Stimulated activated CD4-positive, alpha-beta T cell treated with anti-CD3 and anti-CD28 coated beads, Interleukin-15, amount 100 ng/mL, for 1 hour (primary cell): ENCODE measurements around the gene SLC9A8.

Experiments used
- DNase-seq, 2 donors: peaks; one replicate each; pipeline ENCODE4 v3.0.0-alpha.2; 2020; ENCODE audit warnings: low read depth in 1 of 2, low spot score in 1 of 2

SLC9A8 gene

DNA sequence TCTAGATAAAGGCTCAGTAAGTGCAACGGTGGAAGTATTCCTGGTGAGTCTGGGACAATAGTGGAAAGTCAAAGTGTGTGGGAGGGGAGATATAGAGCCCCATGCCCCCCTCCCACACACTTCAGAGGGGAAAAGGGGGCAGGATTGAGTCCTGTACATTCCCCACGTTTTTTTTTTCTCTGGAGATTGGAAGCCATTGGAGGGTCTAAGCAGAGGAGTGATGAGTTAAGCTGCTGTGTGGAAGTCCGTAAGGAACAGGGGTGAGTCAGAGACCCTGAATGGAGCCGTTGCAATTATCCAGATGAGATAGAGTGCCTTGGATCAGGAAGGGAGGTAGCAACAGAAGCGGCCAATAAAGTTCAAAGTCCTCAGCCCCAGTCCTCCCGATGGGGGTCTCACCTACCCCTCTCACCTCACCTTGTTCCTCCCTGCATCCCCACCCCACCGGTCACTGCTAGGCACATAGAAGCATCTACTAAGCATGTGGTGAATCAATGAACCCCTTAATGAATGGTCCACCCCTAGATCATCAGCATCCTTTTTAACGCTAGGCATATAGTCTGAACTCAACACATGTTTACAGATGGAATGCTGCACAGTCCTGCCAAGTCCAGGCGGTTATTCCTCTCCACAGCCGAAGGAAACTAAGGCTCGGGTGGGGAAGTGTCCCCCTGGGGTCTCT, 662 bp upstream of the SLC9A8 start:
- no peak for DNase-seq

DNA sequence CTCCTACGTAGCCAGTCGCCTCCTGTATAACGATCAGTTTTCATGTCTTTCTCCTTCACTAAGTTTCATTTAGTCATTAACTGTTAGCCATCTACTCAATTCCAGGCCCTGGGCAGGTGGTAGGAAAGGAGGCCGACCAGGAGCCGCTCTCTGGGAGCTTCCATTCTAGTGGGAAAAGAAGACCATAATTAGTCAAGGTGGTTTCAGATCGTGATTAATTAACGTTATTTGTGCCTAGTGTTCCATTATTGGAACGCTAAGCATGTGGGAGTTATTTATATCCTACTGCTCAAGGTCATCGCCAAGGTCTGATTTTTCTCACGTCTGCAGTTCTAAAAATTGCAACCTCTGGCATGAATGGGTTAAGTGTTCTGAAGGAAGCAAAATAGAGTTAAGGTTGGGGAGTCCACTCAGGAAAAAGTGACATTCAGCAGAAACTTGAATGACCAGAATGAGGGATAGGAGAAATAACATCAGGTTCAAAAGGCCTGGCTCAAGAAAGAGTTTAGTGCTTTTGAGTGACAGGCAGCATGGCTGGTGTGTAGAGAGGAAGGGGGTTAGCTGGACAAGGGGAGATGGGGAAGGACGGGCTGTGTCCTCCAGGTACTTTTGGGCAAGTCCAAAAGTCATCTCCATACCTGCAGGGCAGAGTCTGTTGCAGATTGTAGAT, 812 bp downstream of the SLC9A8 start:
- DNase-seq = no peak

DNA sequence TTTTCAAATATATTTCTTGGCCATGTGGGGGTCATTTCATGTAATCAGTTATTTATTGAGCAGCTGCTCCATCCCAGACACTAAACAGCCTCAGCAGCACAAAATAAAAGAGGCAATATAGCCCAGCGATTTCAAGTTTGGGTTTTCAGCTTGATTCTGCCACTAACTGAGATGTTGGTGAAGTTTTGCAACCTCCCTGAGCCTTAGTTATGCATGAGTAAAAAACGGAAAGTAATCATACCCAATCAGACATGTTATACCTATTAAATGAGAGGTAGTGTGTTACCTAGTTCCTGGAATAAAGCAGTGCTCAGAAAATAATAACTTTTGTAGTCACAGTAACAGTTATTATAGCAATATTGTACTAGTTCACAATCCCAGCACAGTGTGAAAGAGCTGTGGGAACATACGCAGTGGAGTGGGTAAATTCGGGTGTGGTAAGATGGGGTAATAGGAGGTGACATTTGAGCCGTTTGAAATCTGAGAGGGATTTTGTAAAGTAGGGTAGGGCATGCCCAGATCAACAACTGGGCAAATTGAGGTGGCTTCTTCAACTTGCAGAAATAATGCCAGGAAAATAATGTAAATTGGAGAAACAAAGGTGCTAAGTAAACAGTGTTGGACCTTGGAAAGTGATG, 1.5 kb downstream of the SLC9A8 start:
- no peak for DNase-seq

DNA sequence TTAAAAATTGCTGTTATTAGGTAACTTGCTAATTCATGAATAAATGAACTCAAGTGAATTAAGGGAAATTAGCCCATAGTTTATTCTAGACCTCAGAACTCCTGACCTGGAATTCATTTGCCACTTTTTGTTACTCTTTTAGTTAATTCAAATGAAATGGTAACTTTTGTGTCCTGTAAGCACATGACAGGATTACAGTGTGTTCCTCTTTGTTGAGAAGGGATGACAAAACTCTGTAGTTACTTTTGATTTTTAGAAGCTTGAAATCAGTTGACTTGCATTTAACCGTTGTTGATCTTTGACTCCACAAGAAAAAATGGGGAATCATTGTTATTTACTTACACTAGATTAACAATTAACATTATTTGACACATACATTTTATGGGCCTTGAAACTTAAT, 6.2 kb downstream of the SLC9A8 start:
- no peak for DNase-seq

DNA sequence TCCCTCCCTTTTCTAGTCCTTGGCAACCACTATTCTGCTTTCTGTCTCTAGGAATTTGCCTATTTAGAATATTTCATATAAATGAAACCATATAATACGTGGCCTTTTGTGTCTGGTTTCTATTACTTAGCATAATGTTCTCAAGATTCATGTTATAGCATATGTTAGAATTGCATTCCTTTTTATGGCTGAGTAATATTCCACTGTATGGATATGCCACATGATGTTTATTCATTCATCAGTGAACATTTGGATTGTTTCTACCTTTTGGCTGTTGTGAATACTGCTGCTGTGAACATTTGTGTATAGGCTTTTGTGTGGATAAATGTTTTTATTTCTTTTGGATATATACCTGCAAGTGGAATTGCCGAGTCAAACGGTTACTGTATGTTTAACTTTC, 7.1 kb downstream of the SLC9A8 start:
- DNase-seq = no peak

DNA sequence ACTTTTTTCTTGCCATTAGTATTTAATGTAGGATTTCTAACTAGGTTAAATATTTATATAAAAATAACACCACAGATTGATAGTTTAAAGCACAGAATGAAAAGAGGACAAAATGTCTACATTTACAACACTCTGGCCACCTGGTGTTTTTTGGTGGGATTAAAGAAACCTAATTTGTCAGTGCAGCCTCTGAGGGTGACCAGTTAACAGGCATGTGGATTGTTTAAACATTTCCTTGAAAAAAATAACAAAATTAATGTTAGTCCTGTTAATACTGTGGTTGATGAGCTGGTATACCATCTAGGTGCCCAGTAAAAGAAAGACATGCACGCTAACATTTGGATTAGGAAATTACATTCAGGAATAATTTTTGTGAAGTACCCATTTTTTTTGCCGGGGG, 8.8 kb downstream of the SLC9A8 start:
- DNase-seq = no peak

DNA sequence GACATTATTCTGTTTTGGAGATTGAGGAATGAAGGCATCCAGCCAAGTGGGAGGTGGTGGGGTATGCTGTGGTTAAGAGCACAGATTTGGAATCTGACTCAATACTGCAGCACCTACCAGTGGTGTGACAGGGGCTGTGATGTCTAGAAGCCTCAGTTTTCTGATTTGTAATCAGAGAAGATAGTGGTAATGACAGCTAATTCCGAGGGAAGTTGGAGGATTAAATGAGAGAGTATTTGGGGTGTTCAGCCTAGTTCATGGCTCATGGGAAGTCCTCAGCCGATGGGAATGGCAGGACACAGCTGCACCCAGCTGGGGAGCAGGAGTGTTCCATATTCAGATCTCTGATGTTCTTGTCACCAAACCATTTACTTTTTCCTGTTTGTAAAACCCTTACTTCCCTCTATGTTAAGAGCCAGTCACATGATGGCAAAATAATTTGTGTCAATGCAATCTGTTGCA, 9.3 kb downstream of the SLC9A8 start:
- no peak for DNase-seq

DNA sequence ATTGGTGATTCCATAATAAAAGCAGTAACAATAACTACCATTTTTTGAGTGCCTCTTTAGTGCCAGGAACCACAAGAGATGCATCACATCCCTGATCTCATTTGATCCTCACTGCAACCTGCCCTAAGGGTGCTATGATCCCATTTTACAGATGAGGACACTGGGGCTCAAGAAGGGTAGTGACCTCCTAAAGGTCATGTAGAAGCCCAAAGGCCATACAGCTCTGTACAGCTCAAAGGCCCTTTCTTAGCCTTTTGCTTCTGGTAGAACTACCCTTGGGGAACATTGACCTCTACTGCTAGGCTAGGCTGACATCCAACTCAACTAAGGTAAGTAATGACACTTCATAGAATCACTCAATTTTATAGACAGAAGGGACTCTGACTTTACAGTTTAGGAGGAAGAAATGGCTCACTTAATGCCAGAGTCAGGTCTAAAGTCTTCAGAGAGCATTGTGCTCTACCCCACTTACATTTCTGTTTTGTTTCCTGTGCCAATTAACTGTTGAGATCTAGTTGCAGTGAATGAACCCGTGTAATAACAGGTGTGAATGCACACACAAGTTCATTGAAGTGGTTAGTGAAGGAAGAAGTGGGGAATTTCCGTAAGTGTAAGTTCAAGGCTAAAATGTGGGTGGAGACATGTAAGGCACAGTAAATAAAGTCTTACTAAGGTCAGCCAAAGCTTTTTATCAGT, 10.7 kb downstream of the SLC9A8 start:
- no peak for DNase-seq

DNA sequence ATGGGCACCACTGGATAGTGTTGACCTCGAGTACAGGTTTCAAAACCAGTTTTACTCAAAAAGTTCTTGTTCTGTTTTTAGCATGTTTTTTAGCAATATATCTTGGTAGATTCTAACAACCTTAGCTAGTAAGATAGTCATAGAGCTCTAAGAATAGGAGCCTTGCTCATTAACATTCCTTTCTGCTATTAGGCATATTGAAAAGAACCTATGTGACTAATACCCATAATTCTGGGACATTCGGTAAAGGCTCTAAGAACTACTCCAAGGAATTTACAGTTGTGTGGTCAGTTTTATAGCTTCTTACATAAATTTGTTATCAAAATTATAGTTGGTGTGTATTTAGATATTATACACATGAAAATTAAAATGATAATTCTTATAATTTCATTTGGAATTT, 11.6 kb downstream of the SLC9A8 start:
- no peak for DNase-seq

DNA sequence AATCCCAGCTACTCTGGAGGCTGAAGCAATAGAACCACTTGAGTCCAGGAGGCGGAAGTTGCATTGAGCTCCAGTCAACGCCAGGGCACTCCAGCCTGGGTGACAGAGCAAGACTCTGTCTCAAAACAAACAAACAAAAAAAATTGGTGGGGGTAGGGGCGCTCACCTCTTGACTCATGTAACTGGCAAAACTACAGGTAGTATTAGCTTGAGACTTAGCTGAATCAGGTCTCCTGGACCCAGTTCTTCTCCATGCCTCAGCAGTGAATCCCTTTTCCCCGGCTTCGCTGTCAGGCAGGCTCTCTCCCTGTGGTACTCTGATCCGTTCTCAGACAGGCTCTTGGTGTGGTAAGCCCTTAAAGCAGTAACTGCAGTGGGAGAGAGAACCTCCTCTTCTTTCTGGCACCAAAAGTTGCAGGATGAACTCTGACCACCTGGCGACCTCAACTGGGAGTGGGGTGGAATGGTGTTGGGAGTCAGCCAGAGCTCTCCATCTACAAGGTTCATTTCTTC, 12.9 kb downstream of the SLC9A8 start:
- no peak for DNase-seq

DNA sequence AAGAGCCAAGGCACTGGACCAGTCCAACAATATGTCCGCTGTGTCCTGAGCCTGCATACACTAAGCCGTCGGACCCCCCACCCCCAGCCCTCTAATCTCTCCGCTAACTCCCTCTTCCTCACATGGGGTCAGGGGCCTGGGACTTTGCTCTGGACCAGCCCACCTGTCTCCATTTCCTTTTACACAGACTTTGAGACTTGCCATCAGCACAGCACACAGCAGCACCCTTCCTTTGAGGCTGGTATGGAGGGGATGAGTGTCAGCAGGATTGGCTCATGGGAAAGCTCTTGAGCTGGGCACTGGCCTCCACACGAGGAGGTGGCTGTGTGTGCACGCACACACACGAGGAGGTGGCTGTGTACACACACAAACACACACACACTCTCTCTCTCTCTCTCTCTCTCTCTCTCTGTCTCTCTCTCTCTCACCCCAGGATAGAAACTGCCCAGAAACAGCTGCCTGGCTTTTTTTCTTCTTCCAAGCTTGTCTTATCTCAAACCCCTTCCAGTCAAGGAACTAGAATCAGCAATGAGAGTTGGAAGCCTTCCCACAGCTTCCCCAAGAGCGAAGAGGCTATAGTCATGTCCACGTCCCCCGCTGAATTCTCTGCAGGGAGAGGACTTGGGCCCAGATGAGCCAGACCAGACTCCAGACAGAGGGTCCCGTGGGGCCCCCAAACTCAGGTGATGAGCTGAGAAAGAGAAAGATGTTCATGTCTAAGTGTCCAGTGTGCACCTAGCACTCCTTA, 18.6 kb downstream of the SLC9A8 start:
- no peak for DNase-seq

DNA sequence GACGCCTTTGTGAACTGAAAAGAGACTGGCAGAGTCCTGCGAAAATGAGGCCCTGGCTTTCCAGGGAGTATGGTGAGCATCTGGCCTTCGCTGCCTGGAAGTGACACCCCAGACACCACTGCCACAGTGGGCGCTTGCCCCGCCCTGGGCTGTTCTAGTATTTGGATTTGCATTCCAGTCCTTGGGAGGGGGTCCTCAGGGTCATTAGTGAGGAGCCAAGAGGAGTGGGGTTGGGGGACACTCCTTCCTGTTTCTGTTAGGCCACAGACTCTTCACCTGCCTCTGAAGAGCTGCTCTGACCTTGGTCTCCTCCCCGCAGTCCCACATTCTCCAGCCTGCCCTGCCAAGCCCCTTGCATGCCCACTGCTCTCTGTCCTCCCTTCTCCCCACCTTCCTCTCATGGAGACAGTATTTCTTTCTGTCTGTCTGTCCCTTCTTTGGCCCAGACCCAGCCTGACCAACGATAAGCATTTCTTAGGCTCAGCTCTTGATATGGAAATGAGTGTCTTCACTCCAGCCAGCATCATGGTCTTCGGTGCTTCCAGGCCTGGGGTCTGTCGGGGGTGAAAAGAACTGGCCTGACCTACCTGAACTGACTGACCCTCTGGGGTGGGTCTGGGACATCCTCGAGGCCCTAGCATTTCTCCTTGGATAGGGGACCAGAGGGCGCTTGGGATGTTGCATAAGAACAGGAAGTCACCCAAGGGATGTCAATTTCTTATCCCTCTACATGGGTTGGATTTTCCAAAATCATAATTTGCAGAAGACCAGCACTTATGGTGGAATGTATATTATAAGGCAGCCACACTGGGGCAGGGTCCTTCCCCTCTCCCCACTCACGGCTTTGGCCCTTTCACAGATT, 19.4 kb downstream of the SLC9A8 start:
- no peak for DNase-seq

DNA sequence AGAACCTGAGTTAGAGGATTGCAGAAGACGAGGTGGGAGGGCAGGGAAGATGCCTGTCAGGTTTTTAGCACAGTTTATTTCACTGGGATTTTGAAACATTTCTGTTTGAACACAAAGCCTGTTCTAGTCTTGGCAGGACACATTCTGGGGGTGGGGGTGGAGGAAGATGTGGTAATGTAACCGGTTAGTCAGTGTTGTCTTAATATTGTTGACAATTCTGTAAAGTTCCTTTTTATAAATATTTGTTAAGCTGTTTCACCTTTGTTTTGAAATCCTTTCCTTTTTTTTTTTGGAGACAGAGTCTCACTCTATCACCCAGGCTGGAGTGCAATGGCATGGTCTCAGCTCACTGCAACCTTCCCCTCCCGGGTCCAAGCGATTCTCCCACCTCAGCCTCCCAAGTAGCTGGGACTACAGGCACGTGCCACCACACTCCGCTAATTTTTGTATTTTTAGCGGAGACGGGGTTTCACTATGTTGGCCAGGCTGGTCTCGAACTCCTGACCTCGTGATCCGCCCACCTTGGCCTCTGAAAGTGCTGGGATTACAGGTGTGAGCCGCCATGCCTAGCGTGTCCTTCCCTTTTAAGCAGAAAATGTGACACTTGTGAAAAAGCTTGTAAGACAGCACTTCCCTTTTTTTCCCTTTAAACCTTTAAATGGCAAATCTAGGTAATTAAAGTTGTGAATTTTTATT, 20.2 kb downstream of the SLC9A8 start:
- DNase-seq = no peak

DNA sequence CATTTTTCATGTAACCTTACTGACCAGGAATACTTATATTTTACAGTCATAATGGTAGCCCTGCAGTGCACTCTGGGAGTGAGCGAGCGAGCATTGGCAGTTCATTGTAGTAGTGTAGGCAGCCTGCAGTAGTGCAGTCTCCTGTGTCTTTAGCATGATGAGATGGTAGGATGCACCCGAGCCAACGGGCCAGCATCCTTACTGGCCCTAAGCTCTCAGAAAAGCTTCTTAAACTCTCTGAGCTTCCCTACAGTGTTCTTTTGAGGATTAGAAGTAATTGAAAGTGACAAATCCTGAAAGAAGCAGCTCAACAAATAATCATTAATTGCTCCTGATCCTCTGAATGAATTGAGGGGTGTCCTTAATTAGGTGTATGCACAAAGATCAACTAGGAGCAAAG, 20.9 kb downstream of the SLC9A8 start:
- DNase-seq = no peak

DNA sequence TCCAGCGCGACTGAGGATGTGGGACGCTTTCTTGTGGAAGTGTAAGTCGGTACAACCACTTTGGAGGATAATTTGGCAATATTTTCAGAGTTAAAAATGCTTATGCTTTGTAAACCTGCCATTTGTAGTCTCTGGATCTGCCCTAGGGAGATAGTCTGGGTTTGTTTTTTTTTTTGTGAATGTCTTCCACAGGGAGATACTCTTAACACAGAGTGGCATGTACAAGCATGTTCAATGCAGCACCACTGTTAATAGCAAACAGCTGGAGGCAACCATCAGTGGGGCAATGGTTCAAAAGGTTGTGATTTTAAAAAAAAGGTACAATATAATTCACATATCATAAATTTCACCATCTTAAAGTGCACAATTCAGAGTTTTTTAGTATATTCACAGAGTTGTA, 22.4 kb downstream of the SLC9A8 start:
- DNase-seq = no peak

DNA sequence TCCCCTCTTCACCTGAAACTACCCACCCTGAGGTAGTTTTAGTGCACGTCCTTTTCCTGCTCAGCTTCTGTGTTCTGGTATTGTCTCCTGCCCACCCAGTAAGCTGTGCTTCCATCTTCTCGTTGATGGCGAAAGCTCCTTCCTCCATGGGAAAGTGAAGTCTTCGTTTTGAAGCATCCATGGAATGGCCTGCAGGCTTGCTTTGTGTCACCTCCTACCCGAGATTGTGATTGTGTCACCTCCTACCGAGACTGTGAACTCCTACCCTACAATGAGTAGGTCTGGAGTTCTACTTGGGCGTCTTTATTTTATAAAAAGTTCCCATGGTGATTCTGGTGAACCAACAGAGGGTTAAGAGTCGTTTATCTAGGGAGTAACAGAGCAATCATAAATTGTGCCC, 25.9 kb downstream of the SLC9A8 start:
- DNase-seq = no peak

DNA sequence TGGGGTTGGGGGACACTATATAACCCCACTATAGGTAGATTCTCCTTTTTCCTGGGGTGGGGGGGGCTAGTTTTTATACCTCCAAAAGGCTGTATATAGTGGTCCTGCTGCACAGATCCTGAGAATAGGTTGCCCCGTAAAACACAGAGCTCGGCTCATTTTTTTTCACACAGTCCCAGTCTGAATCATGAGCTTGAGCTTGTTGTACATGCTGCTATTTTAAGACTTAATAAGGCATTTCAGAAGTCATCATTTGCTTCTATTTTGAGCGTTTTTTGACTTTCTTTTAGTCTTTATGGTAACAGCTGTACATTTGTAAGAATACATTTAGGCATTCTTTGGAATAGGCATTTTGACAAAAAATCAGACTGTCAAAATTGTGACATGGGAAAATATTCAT, 30.5 kb downstream of the SLC9A8 start:
- no peak for DNase-seq

DNA sequence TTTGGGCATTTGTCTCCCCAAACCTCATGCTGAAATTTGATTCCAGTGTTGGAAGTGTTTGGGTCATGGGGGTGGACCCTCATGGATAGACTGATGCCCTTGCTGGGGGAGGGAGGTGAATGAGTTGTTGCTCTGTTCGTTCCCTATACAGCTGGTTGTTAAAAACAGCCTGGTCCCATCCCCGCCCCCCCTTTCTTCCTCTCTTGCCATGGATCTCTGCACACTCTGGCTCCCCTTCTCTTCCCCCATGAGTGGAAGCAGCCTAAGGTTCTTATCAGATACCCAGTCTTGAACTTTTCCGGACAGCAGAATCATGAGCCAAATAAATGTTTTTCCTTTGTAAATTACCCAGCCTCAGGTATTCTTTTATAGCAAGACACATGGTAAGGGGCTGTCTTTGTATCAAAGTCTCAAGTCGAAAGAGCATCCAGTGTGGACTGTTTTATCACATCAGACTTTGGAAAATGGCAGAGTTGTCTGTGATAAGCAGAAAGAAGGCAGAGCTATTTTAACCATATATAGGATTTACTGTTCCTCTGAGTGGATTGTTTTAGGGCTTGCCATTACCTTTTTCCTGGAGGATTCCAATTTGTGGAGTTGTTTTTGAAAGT, 31.2 kb downstream of the SLC9A8 start:
- DNase-seq = no peak

DNA sequence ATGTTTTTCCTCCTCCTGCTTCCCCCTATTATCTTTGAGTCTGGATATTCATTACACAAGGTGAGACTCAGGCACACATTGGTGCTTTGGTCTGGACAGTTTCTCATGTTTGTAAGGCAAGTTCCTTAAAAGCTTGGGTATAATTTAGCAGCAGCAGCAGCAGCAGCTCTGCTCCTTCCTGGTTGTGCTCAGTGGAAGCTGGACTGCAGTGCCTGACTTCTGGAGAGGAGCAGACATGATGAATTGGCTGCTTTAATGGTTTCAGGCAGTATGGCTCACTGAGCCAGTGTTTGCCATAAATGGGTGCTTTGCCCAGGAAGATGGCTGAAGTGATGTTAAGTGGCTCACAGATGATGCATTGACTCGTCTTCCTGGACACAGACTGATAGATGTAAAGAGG, 32.4 kb downstream of the SLC9A8 start:
- DNase-seq = no peak
